ENCODE data around the gene MEN1.
"Not testable (repeated sequence)": the region's sequence is repeated elsewhere in the genome, so short reads cannot be mapped to it uniquely, and the experiment has no call there.

Gene MEN1

DNA sequence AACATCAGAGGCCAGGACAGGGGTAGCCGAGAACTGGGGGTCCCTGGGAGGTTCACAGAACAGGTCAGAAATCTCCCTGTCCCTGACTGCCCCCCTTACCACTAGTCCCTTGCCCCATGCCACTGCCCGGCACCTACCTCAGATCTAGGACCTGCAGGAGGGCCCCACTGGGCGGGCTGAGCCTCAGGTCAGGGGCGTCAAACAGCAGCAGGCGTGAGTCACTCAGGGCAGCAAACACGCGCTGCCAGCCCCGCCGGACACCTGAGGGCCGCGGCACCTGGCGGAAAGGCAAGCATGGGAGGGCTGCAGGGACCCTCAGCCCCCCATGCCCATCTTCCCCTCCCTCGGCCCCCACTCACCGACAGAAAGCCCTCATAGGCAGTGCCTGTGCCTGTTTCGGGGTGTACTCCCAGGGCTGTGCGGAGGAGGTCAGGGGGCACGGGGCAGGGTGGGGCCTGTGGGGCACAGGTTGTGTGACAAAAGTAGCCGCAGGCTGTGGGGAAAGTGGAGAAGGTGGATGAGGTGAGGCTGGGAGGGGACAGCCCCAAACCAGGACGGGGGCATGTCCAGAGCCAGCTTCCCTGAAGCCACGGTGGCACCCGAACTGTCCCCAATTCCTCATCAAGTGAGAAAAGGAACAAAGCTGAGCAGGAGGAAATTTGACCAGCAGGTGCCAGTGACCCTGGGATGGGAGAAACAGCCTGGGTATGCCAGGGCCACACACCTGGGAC is 22.3 kb upstream of the MEN1 start:
- no peak for DNase-seq

DNA sequence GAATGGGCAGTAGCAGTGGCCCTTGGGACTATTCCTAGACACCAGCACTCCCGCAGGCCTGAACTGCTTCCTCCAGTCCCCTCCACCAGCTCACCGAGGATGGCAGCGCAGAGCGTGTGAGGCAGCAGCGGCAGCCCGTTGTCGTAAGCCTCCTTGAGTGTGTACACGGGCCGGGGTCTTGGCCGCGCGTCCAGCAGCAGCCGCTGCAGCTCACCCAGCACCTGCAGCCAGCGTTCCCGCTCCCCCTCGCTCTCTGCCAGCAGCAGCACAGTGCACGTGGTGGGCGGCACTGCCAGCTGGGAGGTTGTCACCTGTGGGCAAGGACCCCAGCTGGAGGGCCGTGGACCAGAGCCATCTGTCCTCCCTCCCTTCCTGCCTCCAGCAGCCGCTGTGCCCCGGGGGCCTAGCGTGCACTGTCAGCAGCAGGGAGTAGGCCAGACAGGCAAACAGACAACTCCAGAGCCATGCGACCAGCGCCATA is 21.1 kb upstream of the MEN1 start:
- DNase-seq: peak; percentile 70 to 74

DNA sequence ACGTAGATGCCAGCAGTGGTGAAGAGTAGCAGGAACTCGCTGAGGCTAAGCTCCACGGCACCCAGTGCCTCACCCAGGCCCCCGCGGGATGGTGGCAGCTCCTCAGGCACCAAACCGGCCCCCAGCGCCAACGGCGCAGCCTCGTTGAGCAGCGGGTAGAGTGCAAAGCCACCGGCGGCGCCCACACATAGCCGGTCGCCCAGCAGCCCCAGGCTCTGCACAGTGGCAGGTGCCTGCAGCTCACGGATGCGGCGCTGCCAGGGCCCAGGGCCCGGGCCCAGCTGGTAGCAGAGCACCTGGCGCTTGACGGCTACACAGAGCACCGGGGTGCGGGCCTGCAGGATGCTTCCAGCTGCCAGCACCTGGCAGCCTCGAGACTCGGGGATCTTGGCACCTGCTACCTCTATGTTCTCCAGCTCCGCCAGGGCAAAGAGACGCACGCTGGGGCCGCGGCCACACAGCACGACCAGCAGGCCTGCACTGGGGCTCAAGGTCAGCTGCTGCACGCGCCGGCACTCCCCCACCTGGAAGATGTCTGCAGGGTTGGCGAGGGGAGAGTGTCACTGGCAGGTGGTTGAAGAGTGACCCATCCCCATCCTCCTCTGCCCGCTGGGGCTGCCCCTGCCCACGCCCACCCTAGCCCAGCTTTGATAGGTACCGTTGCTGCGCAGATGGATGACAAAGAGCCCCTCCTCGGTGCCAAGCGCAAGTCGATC is 19.3 kb upstream of the MEN1 start:
- peak; percentile 81 to 88 for DNase-seq

- DNase-seq: no peak
Measured at GRCh38 chr11:64827451-64827839, 17.1 kb upstream of the MEN1 start.

- no peak for DNase-seq
Measured at GRCh38 chr11:64826578-64827450, 16.5 kb upstream of the MEN1 start.

DNA sequence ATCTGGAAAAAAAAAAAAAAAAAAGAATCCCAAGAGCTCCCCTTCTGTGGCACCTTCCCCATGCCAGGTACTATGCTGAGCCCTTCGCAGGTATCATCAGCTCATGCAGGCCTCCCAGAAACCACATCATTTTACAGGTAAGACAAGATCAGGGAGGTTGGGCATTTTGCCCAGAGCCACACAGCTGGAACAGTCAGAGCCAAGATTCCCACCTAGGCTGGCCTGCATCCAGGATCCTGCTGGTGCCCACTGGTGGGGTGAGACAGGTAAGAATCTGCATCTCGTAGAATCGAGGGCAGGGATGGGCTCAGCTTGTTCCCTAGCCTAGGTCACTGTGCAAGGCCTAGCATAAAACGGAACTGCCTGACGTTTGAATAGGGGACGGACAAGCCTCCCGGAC is 15.7 kb upstream of the MEN1 start:
- no peak for DNase-seq

DNA sequence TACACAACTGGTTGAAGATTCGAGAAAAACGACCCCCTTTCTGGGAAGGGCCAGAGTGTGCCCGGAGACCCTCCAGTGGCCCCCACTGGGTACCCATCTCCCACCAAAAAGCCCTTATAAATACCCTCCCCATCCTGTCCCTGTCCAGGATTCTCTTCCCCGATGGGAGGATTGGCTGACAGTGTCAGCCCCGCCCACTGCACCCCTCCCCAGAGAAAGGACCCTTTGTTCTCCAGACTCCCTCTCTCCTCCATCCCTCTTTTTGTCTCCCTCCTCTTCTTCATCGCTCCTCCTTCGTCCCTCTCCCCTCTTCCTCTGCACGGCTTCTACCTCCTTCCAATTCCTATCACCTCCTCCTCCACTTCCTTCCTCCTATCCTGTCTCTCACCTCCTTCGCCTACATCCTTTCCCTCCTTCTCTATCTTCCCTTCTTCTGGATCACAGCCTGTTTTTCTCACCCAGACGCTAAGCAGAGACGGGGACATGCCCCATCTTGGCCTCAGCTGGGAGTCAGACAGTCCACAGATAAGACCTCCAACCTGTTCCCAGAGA is 13.3 kb upstream of the MEN1 start:
- no peak for DNase-seq

- no peak for DNase-seq
Measured at GRCh38 chr11:64817476-64817875, 7.1 kb upstream of the MEN1 start.

DNA sequence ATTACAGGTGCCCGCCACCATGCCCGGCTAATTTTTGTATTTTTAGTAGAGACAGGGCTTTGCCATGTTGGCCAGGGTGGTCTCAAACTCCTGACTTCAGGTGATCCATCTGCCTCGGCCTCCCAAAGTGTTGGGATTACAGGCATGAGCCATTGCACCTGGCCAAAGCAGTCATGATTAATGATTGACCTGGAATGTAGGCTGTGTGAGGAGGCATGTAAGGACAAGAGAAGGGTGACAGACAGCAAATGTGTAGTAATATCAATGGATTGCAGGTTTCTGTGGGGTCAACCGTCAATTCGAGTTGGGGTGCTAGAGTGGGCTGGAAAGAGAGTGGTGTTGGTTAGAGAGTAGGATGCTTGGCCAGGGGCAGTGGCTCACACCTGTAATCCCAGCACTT is 5.1 kb upstream of the MEN1 start:
- not testable (repeated sequence) for DNase-seq

- no peak for DNase-seq
Measured at GRCh38 chr11:64814712-64815187, 4.4 kb upstream of the MEN1 start.

DNA sequence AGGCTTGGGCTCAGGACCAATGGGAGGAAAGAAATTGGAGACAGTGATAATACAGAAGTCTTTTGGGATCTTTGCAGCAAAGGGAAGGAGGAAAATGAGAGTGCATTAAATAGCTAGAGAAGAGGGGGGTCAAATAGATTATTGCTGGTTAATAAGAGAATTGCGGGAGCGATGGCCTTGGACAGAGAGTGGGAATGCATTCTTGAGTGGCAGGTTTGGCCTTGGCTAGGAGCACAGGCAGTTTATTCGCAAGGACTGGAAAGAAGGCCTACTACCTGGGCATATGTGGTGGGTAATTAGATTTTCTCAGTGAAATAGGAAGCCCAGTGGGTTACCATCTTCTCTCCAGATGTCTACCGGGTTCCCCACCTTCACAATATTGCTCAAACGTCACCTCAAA is 3.5 kb upstream of the MEN1 start:
- DNase-seq: no peak

- peak; percentile 61 to 68 for DNase-seq
Measured at GRCh38 chr11:64810891-64811272, 531 bp upstream of the MEN1 start.

DNA sequence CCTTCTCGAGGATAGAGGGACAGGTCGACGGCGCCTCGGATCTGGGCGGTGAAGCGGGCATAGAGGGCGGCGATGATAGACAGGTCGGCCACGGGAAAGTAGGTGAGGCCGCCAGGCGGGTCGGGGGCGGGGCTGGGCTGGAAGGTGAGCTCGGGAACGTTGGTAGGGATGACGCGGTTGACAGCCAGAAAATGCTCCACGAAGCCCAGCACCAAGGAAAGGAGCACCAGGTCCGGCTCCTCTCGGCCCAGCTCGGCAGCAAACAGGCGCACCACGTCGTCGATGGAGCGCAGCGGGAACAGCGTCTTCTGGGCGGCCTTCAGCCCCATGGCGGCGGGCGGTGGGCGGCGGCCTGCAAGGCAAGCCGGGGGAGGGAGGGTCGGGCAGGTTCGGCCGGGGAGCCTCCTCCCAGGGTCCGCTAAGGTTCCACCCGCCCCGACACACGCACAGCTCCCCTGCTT is 540 bp downstream of the MEN1 start:
- DNase-seq: no peak

- no peak for DNase-seq
Measured at GRCh38 chr11:64805481-64805880, 4.9 kb downstream of the MEN1 start.

GRCh38 chr11:64804346-64805210 is 5.8 kb downstream of the MEN1 start:
- DNase-seq: no peak

DNA sequence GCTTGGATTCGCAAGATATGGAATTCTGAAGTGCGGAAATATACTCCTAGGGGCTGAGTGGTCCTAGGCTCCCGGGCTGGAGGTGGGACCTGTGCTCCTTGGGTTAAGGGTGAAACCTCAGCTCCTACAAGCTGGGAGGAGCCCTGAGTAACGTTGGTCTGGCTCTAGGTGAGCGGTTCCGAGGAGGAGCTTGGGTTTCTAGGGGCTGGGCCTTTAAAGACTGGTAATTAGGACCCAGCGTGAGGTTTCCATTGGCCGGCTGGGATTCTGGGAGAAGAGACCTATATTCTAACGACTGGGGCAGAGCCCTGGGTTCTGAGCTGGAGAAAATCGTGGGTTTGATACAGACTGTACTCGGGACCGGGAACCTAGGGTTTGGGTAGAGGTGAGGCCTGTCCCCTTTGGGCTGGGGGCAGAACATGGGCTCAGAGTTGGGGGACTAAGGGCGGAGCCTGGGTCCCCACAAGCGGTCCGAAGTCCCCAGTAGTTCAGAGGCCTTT is 6.5 kb downstream of the MEN1 start:
- DNase-seq: no peak

GRCh38 chr11:64803158-64803845 is 7.0 kb downstream of the MEN1 start, which contains the start of gene MAP4K2:
MAP4K2 (minus strand) TSS chr11:64803214; CDS start chr11:64803149, 65 bp downstream.
- DNase-seq: peak; percentile 51 to 83

- no peak for DNase-seq
Measured at GRCh38 chr11:64802370-64803157, 7.8 kb downstream of the MEN1 start.

GRCh38 chr11:64801561-64802369 is 8.6 kb downstream of the MEN1 start:
- no peak for DNase-seq
